Adrenal gland (tissue), 12 donors: ENCODE measurements around the gene LTBP2. TPM values are rescaled to one million over a fixed set of nuclear protein-coding genes. Genes with fewer than 3 reads are reported as not detected.
A peak's percentile ranks its signal among the peaks of the same experiment; 100 is the strongest.

ENCODE experiments used
- DNase-seq, 7 donors: peaks; one replicate each; pipeline ENCODE4 v3.0.0-alpha.2; 2019 to 2020
- H3K27ac ChIP-seq, 5 donors: fragments of 200-600 bp; sonication (generic) in 4 of 5; 1 replicate in 3 of 5; 2 replicates in 2 of 5; pipeline versions ENCODE4 v1.5.1 to v1.8.0; 2016 to 2020; ENCODE audit warnings: mild to moderate bottlenecking in 1 of 5
- H3K27me3 ChIP-seq: fragments of 200-600 bp; 2 replicates; pipeline ENCODE4 v1.8.0; 2021
- H3K36me3 ChIP-seq, 2 donors: fragments of 200-600 bp; replicated peaks in 1 of 2; 1 replicate in 1 of 2; 2 replicates in 1 of 2; pipeline versions ENCODE4 v1.5.1 to v1.8.0; 2018 to 2022
- H3K4me1 ChIP-seq, 2 donors: fragments of 200-600 bp; replicated peaks in 1 of 2; 1 replicate in 1 of 2; 2 replicates in 1 of 2; pipeline versions ENCODE4 v1.5.1 to v1.8.0; 2018 to 2021
- H3K4me3 ChIP-seq, 4 donors: fragments of 200-600 bp; sonication (generic) in 3 of 4; one replicate each; pipeline ENCODE4 v1.5.1; 2016 to 2018
- H3K9me3 ChIP-seq, 3 donors: fragments of 200-600 bp; sonication (generic) in 1 of 3; replicated peaks in 1 of 3; 1 replicate in 2 of 3; 2 replicates in 1 of 3; pipeline versions ENCODE4 v1.5.1 to v1.8.0; 2016 to 2021
- POLR2A ChIP-seq, 2 donors: fragments of 450-650 bp; IDR thresholded peaks; one replicate each; pipeline ENCODE4 v1.6.1; 2017; ENCODE audit warnings: antibody characterized with exemption in 2 of 2, mild to moderate bottlenecking in 2 of 2, moderate library complexity in 1 of 2
- WGBS, 4 donors: extraction: QIAGEN DNeasy Blood & Tissue Kit in 2 of 4; methylation state at CpG; one replicate each; pipeline versions ENCODE4 v1.1.5 to v1.1.7; 2013 to 2017; 5-methylcytosine and 5-hydroxymethylcytosine counted together
- intact Hi-C, 2 donors: fragments of 100-400 bp; cut with DNase I; formaldehyde crosslinking; loops; one replicate each; pipeline versions ENCODE4 v1.14.1 to v1.15.0; 2022 to 2023
- polyA plus RNA-seq, 3 donors: library from polyadenylated mRNA; stranded (reverse); fragments of 200-250 nt in 2 of 3; fragments of 350-450 nt in 1 of 3; fragmentation: Illumina TruSeq in 1 of 3; extraction: RNeasy Lipid Tissue Mini Kit (QIAGEN cat#74804) in 1 of 3; gene quantifications; one replicate each; pipeline ENCODE4 v1.2.3, GENCODE V29; 2013 to 2014
- total RNA-seq, 9 donors: library from RNA; depleted of rRNA in 4 of 9; stranded (reverse); fragments of >200 nt in 4 of 9; fragments of 120-200 nt in 1 of 9; fragmentation: NEBNext Ultra II Directional in 1 of 9; extraction: Animal tissue kit (Norgen Biotek cat#: 25700) in 1 of 9; gene quantifications; one replicate each; pipeline versions ENCODE4 v1.1.0 to v1.2.4, GENCODE V29; 2013 to 2023
- TF ChIP-seq, protein P1 (sequence below), 6 experiments: fragments of 450-650 bp in 4 of 6; fragments of 200-600 bp in 2 of 6; sonication (generic) in 1 of 6; IDR thresholded peaks; 1 replicate in 5 of 6; 2 replicates in 1 of 6; pipeline versions ENCODE4 v1.5.1 to v1.8.0; 2016 to 2021; ENCODE audit warnings: antibody characterized with exemption in 6 of 6, mild to moderate bottlenecking in 2 of 6, moderate library complexity in 1 of 6
- donor health status: healthy with polysubstance abuse.
- donor health status: Bipolar disorder and iron deficiency.
- donor health status: DM: yes; HTN: yes; CAD: no.
- donor health status: DM: no; HTN: no; CAD: no.
- donor health status: DM: no; HTN: no; CAD: no.
- donor health status: DM: yes; HTN: yes; CAD: no.

Gene LTBP2
- total and polyA plus RNA-seq, 12 donors: 2.1 to 17.0 (median 6.2) TPM

DNA sequence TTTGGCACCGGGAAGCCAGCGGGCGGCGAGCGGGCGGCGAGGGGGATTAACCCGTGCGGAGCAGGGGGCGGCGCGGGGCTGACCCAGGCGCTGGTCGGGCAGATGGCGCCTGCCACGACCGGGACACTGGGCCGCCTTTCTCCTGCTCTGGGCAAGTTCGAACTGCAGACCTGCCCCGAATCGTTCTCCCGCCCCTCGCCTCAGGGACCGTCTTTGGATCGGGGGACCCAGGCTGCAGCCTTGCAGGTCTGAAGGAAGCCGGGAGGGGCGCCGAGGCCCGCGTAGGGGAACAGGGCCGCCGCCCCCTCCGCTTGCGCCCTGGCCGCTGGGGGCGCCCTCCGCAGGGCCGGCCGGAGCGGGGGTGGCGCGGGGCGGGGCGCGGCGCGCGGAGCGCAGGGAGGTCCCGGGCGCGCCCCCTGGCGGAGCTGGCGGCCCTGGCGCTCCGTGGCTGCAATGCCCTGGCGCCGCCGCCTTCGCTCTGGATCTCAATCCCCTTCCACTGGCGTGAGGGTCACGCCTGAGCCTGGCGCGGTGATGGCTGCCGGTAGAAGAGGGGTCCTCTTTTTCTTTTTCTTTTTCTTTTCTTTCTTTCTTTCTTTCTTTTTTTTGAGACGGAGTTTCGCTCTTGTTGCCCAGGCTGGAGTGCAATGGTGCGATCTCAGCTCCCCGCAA, 449 bp upstream of the LTBP2 start:
- Histone ChIP-seq H3K36me3 (no peaks in the 10 kb centered on the region), H3K4me1 (peaks cover 0 to 11% of the 10 kb centered on the region in 2 donors), H3K27ac (peak overlapping the region in 1 of 5 donors; percentile 46), H3K4me3 (peak overlapping the region in 3 of 4 donors; percentile 43 to 71 (median 47)), H3K27me3 (peaks cover 24% of the 10 kb centered on the region), H3K9me3 (no peaks in the 10 kb centered on the region)
- peak; percentile 63 to 86 (median 73) for DNase-seq
- WGBS, 4 donors: 5 to 14% (median 8%) methylated on average over 22 to 69 of the region's 69 CpGs
- intact Hi-C loops: loop anchor here in 1 of 2 donors (5.0 to 10.0 kb wide), 3 partner anchors 110 to 248 kb away; no protein-coding TSS in a partner anchor
- no peak for TF ChIP-seq POLR2A (IDR thresholded peaks at IDR 0.05)
- TF ChIP-seq, protein P1, sequence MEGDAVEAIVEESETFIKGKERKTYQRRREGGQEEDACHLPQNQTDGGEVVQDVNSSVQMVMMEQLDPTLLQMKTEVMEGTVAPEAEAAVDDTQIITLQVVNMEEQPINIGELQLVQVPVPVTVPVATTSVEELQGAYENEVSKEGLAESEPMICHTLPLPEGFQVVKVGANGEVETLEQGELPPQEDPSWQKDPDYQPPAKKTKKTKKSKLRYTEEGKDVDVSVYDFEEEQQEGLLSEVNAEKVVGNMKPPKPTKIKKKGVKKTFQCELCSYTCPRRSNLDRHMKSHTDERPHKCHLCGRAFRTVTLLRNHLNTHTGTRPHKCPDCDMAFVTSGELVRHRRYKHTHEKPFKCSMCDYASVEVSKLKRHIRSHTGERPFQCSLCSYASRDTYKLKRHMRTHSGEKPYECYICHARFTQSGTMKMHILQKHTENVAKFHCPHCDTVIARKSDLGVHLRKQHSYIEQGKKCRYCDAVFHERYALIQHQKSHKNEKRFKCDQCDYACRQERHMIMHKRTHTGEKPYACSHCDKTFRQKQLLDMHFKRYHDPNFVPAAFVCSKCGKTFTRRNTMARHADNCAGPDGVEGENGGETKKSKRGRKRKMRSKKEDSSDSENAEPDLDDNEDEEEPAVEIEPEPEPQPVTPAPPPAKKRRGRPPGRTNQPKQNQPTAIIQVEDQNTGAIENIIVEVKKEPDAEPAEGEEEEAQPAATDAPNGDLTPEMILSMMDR (IDR thresholded peaks at IDR 0.05): peak; percentile 19 to 91 (median 56)

DNA sequence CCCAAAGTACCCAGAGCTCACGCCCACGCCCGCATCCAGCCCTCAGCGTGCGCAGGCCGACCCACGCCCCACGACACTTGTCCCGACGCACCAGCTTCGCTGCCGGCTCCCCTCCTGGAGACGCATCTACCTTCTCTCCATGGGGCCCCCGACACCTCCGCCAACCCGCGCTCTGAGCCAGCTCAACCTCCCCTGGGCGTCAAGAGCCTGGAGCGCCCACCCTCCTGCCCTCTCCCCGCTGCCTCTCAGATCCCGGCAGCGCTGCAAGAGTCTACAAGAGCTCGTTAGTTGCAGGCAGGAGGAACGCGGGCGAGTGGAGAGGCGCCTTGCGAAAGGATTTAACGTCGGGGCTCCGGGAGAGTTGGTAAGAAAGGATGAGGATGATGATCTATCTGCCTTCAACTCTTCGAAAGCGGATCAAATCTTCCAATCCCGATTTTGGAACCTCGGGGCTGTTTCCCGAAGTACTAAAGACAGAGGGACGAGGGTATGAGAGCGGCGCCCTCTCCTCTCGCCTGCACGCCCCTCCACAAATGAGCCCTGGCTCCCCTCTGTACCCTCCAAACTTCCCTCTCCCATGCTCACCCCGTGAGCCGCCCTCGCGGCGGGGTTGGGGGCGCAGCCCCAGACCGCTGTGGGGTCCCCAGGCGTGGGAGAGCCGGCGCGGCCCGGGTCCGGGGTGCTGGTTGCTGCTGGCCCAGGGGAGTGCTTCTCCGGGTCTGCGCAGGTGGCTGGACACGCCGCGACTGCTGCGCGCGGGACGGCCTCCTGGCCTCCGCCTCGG, 979 bp downstream of the LTBP2 start:
- peaks cover 23% of the 10 kb centered on the region for H3K27me3 ChIP-seq
- intact Hi-C loops: loop anchor here in 1 of 2 donors (5.0 to 10.0 kb wide), 3 partner anchors 109 to 246 kb away; no protein-coding TSS in a partner anchor
- peaks cover 0 to 11% of the 10 kb centered on the region in 2 donors for H3K4me1 ChIP-seq
- H3K4me3 ChIP-seq: peak overlapping the region in 1 of 4 donors; percentile 71
- no peak for TF ChIP-seq POLR2A (IDR thresholded peaks at IDR 0.05)
- TF ChIP-seq, protein P1 (IDR thresholded peaks at IDR 0.05): no peak
- H3K9me3 ChIP-seq: no peaks in the 10 kb centered on the region
- no peaks in the 10 kb centered on the region for H3K36me3 ChIP-seq
- DNase-seq: no peak
- no peak overlapping the region for H3K27ac ChIP-seq
- 22 to 33% (median 29%) methylated on average over 35 to 65 of the region's 65 CpGs for WGBS, 4 donors

DNA sequence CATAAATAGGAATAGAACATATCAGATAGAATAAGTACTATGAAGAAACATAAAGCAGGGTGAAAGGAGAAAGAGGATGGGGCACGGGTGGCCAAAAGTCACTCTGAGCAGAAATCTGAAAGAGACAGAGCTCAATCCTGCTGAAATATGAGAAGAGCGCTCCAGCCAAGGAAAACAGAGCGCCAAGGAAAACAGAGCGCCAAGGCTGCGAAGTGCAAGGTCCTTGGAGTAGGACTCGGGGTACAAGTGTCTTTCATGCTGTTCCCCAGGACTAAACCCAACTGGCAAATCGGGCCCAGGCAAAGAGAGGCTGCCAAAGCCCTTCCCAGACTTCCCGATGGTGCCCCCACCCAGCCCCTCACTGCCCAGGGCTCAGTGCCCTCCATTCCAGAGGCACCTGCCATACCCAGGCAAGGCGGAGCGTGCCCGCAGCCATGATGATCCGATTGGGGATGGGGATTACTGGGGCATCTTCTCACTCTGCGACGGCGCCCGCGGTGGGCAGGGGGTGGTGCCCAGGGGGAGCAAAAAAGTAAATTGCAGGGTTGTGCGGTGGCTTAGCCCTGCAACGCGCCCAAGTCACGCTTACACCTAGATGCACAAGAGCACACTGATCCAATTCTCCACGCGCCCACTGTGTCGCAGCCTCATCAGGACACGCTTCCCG, 1.7 kb downstream of the LTBP2 start:
- WGBS, 4 donors: 70 to 87% (median 74%) methylated on average over 23 to 26 of the region's 26 CpGs
- Histone ChIP-seq H3K9me3 (no peaks in the 10 kb centered on the region), H3K27me3 (peaks cover 16% of the 10 kb centered on the region), H3K4me3 (peak overlapping the region in 1 of 4 donors; percentile 71), H3K4me1 (peaks cover 0 to 11% of the 10 kb centered on the region in 2 donors), H3K36me3 (no peaks in the 10 kb centered on the region), H3K27ac (no peak overlapping the region)
- no peak for DNase-seq
- intact Hi-C loops: loop anchor here in 1 of 2 donors (5.0 to 10.0 kb wide), 3 partner anchors 108 to 246 kb away; no protein-coding TSS in a partner anchor
- TF ChIP-seq POLR2A (IDR thresholded peaks at IDR 0.05): no peak
- TF ChIP-seq, protein P1 (IDR thresholded peaks at IDR 0.05): no peak

DNA sequence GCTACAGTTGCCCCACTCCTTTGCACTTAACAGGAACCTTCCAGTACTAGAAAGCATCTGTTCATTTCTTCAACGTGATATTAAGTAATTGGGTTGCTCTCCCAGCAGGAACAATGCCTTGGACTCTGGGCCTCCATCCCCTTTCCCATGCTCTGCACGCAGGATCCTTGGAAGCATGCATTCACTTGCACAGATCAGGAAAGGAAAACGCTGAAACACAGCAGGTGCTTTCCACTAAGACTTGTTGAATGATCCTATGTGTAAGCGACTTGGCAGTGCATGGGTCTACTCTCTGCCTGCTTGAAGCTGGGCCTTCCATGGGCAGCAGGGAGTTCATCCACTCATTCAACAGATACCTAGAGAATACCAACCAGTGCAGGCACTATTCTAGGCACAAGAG, 2.3 kb downstream of the LTBP2 start:
- 60 to 65% (median 61%) methylated on average over 4 of the region's 4 CpGs for WGBS, 4 donors
- intact Hi-C loops: loop anchor here in 1 of 2 donors (5.0 to 10.0 kb wide), 3 partner anchors 107 to 245 kb away; no protein-coding TSS in a partner anchor
- no peak for DNase-seq
- Histone ChIP-seq H3K27ac (no peak overlapping the region), H3K27me3 (peaks cover 13% of the 10 kb centered on the region), H3K36me3 (no peaks in the 10 kb centered on the region), H3K4me3 (no peak overlapping the region), H3K4me1 (peaks cover 0 to 11% of the 10 kb centered on the region in 2 donors), H3K9me3 (no peaks in the 10 kb centered on the region)
- TF ChIP-seq, protein P1 (IDR thresholded peaks at IDR 0.05): no peak
- TF ChIP-seq POLR2A (IDR thresholded peaks at IDR 0.05): no peak
